Activated CD4-positive, alpha-beta T cell treated with anti-CD3 and anti-CD28 coated beads, Interleukin-2, amount 50 U/mL, for 4 hours (primary cell): Measurements from ENCODE around the gene RBPJL.

Experiments
- DNase-seq, 2 experiments: peaks; one replicate each; pipeline ENCODE4 v3.0.0-alpha.2; 2020

RBPJL gene

GRCh38 chr20:45293041-45294002 lies 13.3 kb upstream of the RBPJL start:
- DNase-seq, result peak; percentile 76 to 79

DNA sequence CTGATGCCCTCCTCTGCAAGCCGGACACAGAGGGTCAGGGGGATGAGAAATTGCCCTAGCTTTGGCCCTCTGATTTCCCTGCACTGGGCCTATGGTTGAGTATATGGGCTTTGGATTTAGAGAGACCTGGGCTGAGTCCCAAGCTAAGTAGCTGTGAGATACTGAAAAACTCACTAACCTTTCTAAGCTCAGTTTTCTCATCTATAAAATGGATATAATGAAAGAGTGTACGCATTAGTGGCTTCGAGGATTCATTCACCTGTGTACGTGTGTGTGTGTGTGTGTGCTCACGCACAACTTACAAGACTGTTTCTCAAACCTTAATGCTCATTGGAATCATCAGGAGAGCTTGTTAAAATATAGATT lies 12.7 kb upstream of the RBPJL start:
- DNase-seq, result no peak

GRCh38 chr20:45294659-45295058 lies 12.0 kb upstream of the RBPJL start:
- DNase-seq, result no peak

GRCh38 chr20:45297786-45298497 lies 8.7 kb upstream of the RBPJL start:
- no peak for DNase-seq

- DNase-seq, result no peak
These were observed 6.9 kb upstream of the RBPJL start for GRCh38 chr20:45299786-45300185.

- DNase-seq, result no peak
These were observed 5.7 kb upstream of the RBPJL start for GRCh38 chr20:45300961-45301360.

DNA sequence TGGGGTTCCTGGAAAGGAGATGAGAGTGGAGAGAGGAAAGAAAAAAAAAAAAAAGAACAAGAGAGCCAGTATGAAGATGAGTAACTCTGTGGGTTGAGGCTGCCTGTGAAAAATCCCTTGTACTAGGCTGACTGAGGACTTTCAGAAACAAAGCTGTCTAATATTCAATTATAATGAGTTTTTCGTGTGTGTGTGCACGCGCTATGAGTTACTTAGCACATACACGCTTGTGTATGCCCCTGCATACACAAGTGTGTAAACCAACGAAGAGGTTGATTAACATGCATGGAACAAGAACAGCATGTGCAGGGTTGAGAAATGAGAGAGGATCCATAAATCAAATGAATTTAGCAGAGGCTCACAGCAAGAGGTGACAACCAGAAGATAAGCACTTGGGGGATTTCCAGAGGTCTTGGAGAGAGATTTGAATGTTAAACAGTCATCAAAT lies 4.8 kb upstream of the RBPJL start:
- no peak for DNase-seq

DNA sequence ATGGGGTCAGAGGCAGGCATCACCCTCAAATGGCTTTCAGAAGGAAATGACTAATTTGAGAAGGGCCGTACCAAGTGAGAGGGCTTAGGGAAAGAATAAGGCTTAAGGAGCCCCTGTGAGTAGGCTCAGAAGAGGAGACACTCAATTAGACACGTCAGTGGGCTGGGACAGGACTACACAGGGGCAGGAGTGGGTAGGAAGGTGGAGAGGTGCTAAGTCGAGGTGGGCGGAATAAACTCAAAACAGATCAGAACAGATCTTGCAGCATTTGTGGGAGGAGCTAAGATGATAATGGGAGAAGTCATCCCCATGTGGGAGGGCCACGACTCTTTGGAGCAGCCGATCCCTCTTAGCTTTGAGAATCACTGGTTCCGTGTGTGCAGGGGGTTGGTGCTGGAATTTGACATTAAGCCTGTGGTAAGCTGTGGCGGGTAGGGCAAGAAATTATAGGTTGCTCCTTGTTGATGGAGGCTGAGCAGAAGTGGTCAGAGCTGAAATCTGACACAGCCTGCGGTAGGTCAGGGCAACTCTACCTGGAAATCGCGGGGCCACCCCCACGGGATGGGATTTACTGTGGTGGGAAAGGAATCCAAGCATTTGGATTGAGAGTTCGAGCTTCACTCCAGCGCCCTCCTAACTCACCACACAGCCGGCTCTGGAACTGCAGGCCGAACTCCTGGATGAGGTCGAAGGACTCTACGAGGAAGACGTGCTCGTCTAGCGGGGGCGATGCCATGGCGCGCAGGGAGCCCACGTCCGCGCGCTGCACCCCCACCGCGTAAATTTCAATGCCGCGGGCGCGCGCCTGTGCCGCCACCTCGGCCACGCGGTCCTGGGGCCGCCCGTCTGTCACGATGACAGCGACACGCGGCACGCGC lies 2.8 kb upstream of the RBPJL start:
- DNase-seq, result no peak

DNA sequence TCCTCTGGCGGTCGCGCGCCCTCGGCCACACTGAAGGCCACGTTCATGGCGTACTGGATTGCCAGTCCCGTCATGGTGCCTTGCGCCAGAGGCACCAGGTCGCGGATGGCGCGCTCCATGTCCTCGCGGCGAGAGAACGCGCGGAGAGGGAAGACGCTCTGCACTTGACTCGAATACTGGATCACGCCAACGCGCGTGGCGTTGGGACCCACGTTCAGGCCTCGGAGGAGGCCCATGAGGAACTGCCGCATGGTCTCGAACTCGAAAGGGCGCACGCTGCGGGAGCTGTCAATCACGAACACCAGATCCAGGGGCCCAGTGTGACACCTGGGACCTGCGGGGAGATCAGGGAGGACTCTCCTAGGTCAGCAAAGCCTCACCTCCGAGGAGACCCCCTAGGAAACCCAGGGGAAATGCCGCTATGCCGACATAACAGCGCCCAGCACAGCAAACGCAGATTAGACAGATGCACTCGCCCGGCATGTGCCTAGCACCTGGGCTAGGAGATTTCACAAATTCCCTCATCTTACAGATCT lies 2.1 kb upstream of the RBPJL start:
- no peak for DNase-seq

DNA sequence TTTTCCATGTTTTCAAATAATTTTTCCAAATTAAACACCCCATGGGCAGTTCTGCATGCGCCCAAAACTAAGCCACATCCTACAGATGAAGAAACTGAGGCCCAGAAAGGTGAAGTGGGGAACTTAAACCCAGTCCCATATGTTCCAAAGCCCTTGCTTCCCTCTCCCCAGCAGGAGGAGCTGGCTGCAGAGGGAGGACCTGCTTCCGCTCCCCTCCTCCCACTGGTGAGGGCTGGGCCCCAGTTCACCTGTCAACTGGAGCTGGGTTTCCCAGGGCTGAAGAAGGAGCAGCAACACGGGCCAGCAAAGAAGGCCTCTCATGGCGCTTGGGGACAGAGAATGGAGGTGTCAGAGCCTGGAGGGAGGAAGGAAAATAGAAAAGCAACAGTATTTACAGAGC lies 1.4 kb upstream of the RBPJL start:
- DNase-seq, result no peak

DNA sequence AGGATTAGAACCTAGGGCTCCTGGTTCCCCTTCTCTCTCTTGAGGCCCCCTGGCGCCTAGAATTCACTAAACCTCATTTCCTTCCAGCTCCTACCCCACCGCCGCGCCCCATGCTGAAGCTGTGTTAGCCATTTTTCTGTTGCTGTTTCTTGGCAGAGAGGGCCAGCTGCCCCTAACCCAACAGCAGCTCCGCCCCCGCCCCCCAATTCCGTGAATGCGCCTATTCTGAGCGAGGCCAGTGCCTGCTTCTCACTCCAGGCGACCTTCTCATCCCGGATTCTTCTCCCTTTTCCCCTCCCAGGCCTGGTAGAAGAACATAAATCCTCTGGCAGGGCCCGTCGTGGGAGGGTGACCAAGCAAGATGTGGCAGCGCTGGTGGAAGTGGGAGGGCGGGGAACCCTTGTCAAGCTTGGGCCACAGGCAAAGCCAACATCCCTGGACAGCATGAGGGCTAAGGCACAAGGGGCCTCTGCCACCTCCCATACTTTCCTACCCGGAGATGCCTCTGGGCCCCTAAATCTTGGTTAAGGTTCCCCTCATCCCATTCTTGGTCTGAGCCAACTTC lies 518 bp downstream of the RBPJL start:
- DNase-seq, result no peak

- DNase-seq, result no peak
These were observed 1.6 kb downstream of the RBPJL start, which contains the start of gene MATN4 for GRCh38 chr20:45308117-45308778. TSS of gene MATN4 (minus strand) at chr20:45308299. CDS start at chr20:45305582, 2,717 bp downstream.

DNA sequence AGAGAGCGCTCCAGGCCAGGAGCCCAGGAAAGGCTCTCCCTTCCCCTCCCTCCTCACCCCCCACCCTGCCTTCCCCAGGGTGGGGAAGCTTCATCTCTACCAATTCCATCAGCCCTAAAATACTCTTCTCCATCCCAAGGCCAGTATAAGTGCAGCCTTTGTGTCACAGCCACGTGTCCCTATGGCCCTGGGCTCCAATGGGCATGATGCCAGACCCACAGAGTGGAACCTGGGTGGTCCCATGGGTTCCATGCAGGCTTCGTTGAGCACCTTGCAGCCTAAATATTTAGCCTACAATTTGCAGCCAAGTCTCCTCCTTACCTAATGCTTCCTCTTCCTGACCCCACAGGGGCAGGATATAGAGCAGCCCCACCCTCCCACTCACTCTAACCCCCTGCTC lies 2.4 kb downstream of the RBPJL start:
- DNase-seq, result no peak

GRCh38 chr20:45311589-45312211 lies 5.1 kb downstream of the RBPJL start:
- peak; percentile 48 to 55 for DNase-seq

DNA sequence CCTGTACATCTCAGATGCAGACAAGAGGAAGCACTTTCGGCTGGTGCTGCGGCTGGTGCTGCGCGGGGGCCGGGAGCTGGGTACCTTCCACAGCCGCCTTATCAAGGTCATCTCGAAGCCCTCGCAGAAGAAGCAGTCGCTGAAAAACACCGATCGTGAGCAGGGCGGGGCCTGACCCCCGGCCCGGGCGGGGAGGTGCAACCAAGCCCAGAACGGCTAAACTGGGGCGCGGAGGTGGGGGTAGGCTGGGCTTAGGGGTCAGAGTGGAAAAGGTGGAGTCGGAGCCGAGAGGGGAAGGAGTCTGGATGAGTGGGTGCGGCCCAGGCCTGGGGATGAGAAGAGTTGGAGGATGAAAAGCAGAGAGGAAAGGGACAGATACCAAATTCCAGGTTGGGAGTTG lies 5.6 kb downstream of the RBPJL start:
- DNase-seq, result no peak

DNA sequence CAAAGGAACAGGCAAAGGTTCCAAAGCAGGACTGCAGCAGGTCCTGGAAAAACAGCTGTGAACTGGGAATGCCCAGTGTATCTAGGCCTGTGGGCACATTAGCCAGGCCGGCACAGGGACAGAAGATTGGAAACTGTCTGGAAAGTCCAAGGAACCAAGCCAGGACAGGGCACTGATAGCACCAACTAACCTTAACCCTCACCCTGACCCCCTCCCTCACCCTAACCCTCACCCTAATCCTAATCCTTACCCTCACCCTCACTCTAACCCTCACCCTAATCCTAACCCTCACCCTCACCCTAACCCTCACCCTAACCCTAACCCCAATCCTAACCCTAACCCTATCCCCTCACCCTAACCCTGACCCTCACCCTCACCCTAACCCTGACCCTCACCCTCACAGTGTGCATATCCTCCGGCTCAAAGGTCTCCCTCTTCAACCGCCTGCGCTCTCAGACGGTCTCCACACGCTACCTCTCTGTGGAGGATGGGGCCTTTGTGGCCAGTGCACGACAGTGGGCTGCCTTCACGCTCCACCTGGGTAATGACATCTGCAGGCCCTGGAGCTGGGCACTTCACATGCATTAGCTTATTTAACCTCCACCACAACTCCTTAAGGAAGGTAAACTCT lies 6.5 kb downstream of the RBPJL start:
- DNase-seq, result no peak

GRCh38 chr20:45313943-45314342 lies 7.3 kb downstream of the RBPJL start:
- DNase-seq, result no peak

DNA sequence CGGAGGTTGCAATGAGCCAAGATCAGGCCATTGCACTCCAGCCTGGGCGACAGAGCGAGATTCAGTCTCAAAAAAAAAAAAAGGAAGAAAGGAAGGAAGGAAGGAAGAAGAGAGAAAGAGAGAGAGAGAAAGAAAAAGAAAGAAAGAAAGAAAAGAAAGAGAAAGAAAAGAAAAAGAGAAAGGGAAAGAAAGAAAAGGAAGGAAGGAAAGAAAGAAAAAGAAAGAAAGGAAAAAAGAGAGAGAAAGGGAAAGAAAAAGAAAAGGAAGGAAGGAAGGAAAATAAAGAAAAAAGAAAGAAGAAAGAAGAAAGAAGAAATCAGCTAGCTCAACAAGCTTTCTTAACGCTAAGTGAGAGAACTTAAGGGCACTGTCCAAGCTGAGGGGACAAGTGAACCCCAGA lies 9.0 kb downstream of the RBPJL start:
- DNase-seq, result no peak

DNA sequence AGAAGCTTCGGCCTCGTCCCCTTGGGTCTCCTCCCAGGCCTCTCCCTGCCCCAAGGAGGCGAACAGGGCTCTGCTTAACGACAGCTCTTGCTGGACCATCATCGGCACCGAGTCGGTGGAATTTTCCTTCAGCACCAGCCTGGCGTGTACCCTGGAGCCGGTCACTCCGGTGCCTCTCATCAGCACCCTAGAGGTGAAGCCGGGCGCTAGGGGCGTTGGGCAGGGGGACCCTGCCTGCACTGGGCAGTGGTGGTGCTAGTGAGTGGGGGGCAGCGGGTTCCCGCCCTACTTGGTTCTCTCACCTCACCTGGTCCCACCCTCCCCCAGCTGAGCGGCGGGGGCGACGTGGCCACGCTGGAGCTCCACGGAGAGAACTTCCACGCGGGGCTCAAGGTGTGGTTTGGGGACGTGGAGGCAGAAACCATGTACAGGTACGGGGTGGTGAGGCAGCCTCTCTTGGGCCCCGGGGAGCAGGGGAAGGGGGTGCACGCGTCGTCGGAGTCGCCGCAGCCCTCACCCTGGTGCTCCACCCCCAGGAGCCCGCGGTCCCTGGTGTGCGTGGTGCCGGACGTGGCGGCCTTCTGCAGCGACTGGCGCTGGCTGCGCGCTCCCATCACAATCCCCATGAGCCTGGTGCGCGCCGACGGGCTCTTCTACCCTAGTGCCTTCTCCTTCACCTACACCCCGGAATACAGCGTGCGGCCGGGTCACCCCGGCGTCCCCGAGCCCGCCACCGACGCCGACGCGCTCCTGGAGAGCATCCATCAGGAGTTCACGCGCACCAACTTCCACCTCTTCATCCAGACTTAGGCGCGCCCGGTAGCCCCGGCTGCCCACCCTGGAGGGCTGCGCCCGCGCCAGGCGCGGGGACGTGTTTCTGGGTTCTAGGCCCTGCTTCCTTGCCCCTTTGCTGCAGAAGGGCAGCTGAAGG lies 9.8 kb downstream of the RBPJL start:
- DNase-seq, result no peak

DNA sequence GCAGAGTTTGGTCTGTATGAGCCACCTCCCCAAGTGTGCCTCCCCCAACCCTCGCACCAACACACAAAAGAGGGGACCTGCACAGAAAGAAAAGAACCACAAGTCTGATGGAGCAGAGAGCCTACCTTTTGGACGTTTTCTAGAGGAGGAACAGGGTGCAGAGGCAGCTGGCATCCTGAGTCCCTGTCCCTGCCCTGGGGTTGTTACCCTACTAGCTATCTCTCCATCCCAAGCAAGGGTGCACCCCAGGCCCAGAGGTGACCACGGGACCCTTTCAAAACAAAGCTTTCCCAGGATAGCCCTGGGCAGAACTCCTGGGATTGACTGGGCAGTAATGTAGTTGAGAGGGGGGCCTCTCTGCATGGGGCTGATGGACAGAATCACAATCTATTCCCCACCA lies 11.2 kb downstream of the RBPJL start:
- no peak for DNase-seq
